Hippocampal formation (tissue), 2 donors: Measurements from ENCODE around the gene SARNP.
"Not testable (repeated sequence)": the region's sequence is repeated elsewhere in the genome, so short reads cannot be mapped to it uniquely, and the experiment has no call there.

Experiments
- DNase-seq, 2 donors: peaks; one replicate each; lab custom pipeline; 2025; lab: John Stamatoyannopoulos, UW

Gene SARNP

DNA sequence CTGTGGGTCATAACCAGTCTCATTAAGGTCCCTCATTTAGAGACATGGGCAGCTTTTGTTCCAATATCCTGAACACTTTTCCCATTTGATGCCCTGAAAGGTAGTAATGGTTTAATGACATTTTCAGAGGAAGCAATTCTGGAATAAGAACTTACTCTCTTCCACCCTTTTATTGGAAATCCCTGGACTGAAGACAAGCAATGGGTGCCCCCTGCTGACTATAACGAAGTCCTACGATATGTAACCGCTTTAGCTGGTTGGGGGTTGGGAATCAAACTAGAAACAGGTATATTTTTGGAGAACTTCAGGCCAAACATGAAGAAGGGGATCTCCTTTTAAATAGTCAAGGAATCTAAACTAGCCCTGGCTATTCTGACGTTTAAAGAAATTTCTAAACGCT is 20.5 kb downstream of the SARNP start:
- peak; percentile 3 to 62 for DNase-seq

- DNase-seq, result no peak
These were observed 21.6 kb downstream of the SARNP start for GRCh38 chr12:55795950-55796349.

DNA sequence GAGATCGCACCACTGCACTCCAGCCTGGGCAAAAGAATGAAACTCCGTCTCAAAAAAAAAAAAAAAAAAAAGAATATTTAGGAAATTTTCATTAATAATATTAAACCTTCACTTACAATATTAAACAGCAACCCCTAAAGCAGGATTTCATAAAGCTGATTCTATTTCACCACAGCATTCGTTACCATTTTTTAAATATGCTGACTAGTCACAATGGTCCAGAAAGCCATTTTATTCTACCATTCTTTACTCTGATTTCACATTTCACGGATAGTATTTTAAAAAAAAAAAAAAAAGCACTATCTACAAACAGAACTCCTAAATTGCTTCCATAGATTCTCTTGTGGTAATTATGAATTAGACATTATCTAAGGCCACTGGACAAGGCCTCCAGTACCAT is 27.6 kb downstream of the SARNP start:
- no peak for DNase-seq

- DNase-seq, result no peak
These were observed 28.4 kb downstream of the SARNP start for GRCh38 chr12:55789171-55789570.

DNA sequence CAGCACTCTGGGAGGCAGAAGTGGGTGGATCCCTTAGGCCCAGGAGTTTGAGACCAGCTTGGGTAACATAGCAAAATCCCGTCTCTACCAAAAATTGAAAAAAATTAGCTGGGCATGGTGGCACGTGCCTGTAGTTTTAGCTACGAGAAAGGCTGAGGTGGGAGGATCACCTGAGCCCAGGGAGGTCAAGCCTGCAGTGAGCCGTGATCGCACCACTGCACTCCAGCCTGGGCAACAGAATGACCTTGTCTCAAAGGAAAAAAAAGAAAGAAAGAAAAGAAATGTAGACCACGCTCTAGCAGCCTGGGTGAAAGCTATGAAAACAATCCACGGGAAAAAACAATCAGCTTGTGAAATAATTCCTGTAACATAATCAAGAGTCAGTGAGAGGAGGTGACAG is 29.0 kb downstream of the SARNP start:
- DNase-seq, result no peak

DNA sequence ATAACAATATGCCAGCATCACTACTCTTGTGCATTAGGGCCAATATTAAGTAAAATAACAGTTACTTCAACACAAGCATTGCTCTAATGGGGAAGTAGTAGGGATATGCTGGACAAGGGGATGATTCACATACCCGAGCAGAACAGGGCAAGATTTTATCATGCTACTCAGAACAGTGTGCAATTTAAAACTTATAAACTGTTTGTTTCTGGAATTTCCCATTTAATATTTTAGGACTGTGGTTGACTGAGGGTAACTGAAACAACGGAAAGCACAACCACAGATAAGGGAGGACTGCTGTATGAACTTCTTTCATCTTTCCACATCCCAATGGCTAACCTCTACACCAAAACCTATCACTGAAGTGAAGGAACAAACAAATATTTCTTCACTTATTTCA is 36.8 kb downstream of the SARNP start:
- no peak for DNase-seq

DNA sequence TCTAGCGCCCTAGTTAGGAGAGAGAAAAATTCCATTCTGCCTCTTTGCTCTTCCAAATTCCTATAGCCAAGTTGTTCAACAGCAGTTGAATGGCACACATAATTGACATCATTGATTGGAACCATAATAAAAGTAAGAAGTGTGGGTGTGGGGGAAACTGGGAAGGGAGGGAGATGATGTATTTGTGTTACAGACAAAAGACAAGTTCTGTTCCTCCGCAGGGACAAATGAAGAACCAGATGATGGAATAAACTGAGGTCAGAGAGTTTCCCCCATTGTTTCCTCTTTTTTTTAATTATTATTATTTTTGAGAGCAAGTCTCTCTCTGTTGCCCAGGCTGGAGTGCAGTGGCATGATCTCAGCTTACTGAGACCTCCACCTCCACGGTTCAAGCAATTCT is 39.7 kb downstream of the SARNP start:
- DNase-seq, result no peak

- DNase-seq, result no peak
These were observed 45.8 kb downstream of the SARNP start for GRCh38 chr12:55771736-55772135.

DNA sequence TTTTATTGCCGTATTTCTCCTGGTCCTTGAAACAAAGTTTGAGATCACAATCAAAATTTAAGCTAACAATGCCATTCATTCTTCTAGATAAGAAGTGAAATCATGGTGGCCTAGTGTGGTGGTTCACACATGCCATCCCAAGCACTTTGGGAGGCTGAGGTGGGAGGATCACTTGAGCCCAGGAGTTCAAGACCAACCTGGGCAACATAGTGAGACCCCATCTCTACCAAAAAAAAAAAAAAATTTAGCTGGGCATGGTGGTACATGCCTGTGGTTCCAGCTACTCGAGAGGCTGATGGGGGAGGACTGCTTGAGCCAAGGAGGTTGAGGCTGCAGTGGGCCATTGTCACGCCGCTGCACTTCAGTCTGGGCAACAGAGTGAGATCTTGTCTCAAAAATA is 50.4 kb downstream of the SARNP start:
- no peak for DNase-seq

GRCh38 chr12:55765736-55766290 is 51.7 kb downstream of the SARNP start:
- no peak for DNase-seq

DNA sequence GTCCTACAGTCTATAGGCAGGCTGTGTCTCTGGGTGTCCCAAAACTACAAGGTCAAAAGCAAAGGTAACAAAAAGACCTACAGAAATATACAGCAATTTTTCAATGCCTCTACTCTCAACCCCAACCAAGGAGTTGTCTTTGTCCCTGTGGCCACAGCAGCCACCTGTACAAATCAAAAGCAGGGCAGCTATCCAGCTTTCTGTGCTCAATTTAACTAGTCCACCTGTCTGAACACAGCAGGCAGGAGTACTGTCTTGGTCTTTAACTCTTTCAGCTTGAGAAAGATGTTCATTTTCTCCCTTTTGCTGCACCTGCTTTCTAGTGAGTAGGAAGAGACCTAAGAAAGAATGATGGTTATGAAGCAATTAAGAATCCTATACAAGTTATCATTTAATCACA is 54.9 kb downstream of the SARNP start:
- no peak for DNase-seq

DNA sequence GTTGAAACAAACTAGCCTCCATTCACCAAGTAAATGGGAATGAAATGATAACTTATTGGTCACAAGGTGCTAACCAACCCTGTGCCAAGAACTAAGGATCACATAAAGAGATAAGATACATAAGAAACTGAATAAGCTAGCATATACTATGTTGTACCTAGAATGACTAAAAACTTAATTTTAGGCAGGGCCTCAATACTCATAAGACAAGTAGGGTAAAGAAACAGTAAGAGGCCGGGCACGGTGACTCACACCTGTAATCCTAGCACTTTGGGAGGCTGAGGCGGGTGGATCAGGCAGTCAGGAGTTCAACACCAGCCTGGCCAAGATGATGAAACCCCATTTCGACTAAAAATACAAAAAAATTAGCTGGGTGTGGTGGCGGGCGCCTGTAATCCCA is 56.9 kb downstream of the SARNP start:
- DNase-seq, result no peak

- DNase-seq, result not testable (repeated sequence)
These were observed 58.9 kb downstream of the SARNP start for GRCh38 chr12:55758575-55758974.

DNA sequence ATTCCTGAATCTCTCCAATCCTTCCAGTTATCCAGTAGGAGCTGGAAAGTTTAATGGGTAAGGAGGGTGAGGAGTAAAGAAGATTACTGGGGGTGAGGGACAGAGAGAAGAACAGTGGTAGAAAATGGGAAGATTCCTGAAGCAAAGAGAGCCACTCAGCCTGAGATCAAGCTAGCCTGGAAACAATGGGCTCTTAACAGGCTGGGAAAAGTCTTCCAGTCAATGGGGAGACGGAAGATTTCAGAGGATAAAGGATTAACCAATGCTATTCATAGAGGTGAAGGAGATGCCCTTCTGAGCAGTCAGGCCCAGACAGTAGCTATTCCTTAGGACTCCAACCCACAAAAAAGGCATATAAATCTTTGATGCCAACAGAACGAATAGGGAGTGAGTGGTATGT is 59.8 kb downstream of the SARNP start:
- DNase-seq, result no peak

GRCh38 chr12:55755246-55755645 is 62.3 kb downstream of the SARNP start:
- no peak for DNase-seq

GRCh38 chr12:55748230-55748993 is 69.1 kb downstream of the SARNP start:
- DNase-seq, result no peak

DNA sequence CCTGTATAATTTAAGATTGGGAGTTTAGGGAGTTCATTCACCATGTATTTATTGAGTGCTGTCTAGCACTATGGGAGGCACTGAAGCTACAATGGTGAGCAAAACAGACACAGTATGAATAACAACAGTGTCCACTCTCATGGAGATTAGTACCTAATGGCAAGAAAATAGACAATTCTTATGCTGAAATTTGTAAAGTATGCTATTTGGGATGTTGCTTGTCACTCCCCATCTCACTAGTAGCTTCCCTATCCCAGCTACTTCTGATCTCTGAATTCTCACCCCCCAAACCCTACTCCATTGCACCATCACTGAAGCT is 70.7 kb downstream of the SARNP start:
- no peak for DNase-seq

DNA sequence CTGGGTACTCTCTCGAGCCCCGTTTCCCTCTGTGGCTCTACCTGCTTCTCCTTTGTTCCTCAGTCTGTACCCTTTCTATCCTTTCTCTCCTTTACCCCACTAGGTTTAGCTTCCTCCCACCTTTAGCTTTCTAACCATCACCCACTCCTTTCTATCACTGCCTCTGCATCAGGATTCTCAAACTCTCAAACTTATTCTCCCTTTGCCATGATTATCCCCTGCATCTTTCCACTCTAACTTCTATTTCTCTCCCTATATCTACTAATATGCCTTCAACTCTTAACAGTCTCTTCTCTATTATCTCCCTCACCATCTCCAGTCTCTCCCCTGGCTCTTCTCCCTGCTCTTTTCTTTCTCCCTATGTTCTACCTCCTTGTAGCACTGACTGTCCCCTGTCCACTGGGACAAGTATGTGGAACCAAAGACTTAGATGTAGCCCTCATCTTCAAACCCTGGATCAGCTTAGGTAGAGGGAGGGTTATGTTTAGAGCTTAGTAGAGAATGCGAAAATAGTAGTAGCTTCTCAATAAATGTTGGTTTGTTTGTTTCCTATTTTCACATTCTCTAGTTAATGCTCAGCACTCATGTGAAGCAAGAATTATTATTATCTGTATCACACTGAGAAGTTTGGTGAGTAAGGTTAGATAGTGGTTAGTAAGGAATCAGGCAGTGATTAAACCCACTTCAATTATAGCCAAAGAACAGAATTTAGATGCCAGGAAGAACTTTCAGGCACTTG is 71.2 kb downstream of the SARNP start:
- DNase-seq, result no peak

- DNase-seq, result peak in 1 of 2 donors; percentile 38
These were observed 72.0 kb downstream of the SARNP start for GRCh38 chr12:55745361-55746173.

GRCh38 chr12:55744340-55745030 is 73.0 kb downstream of the SARNP start:
- no peak for DNase-seq

- DNase-seq, result no peak
These were observed 73.9 kb downstream of the SARNP start for GRCh38 chr12:55743406-55744339.
